Measurements from ENCODE around the gene TMEM258.
A peak's percentile ranks its signal among the peaks of the same experiment; 100 is the strongest.

The TMEM258 gene

DNA sequence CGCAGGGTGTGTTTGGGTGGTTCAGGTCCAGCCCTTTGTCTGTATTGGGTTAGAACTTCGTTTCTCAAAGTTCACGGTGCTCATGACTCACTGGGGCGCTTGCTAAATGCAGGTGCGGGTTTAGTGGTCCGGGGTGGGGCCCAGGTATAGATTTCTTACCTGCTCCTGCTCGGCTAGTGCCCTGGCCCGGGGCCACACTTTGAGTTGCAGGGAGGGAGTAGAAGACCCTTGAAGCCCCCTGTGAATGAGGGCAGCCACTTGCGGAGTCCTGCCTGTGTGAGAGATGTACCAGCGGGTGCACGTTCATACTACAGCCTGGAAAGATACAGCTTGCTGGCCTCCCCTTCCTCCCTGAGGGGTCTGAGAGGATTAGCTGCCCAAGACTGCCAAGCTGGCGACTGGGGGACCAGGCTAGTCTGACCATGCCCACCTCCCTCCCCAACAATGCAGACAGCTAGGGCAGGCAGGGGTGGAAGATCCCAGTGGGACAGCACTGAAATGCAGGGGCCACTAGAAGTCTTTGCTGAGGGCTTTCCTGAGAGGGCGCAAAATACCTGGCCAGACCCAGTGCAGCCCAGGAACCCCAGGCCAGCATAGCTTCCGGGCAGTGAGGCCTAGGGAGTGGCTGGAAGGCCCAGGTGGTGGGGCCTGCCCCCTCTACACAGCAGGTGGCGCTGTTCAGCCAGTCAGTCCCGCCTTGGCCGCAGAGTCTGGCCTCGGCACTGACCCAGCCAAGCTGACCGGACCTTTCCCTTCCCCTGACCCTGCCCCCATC is 45.0 kb downstream of the TMEM258 start:
- peak; percentile 71 to 79 for DNase-seq (ENCODE audit: low read depth in 2 of 2)
- TF ChIP-seq, protein P1, sequence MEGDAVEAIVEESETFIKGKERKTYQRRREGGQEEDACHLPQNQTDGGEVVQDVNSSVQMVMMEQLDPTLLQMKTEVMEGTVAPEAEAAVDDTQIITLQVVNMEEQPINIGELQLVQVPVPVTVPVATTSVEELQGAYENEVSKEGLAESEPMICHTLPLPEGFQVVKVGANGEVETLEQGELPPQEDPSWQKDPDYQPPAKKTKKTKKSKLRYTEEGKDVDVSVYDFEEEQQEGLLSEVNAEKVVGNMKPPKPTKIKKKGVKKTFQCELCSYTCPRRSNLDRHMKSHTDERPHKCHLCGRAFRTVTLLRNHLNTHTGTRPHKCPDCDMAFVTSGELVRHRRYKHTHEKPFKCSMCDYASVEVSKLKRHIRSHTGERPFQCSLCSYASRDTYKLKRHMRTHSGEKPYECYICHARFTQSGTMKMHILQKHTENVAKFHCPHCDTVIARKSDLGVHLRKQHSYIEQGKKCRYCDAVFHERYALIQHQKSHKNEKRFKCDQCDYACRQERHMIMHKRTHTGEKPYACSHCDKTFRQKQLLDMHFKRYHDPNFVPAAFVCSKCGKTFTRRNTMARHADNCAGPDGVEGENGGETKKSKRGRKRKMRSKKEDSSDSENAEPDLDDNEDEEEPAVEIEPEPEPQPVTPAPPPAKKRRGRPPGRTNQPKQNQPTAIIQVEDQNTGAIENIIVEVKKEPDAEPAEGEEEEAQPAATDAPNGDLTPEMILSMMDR (IDR thresholded peaks at IDR 0.05; ENCODE audit: low read depth, low read length), result peak; percentile 95
- H3K4me3 ChIP-seq (replicated peaks in 1 of 2; ENCODE audit: low read depth in 2 of 2, low read length in 2 of 2), result no peak overlapping the region

DNA sequence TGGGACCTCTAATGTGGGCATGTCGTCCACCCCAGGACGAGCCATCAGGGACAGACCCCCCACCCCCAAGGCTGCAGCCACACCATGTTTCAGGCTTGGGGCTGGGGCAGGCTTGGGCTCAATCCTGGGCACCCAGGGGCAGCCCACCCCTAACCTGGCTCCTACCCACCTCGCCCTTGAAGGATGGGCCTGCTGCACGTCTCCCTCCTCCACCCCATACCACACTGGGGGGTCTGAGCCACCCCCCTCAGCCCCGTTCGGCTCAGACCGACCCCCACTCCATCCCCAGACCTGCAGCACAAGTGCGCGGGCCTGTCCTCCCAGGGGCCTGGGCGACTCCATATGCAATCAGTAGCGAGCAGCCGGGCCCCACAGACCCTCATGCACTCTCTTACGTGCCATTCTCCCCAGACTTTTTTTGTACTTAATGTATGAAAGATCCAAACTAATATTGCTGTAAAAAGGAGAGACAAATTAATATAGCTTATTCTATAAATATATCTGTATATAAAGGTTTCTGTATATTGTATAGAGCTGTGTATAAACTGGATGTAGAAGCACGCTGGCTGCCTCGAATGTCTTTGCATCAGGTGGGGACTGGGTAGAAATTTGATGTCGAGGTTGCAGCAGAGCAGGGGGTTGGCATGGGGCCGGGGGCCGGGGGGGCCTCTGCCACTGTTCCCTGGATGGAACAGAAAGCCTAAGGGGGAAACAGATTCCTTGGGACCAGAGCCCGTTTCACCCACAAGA is 45.8 kb downstream of the TMEM258 start:
- TF ChIP-seq, protein P1 (IDR thresholded peaks at IDR 0.05; ENCODE audit: low read depth, low read length), result no peak
- no peak overlapping the region for H3K4me3 ChIP-seq (replicated peaks in 1 of 2; ENCODE audit: low read depth in 2 of 2, low read length in 2 of 2)
- DNase-seq (ENCODE audit: low read depth in 2 of 2), result no peak

DNA sequence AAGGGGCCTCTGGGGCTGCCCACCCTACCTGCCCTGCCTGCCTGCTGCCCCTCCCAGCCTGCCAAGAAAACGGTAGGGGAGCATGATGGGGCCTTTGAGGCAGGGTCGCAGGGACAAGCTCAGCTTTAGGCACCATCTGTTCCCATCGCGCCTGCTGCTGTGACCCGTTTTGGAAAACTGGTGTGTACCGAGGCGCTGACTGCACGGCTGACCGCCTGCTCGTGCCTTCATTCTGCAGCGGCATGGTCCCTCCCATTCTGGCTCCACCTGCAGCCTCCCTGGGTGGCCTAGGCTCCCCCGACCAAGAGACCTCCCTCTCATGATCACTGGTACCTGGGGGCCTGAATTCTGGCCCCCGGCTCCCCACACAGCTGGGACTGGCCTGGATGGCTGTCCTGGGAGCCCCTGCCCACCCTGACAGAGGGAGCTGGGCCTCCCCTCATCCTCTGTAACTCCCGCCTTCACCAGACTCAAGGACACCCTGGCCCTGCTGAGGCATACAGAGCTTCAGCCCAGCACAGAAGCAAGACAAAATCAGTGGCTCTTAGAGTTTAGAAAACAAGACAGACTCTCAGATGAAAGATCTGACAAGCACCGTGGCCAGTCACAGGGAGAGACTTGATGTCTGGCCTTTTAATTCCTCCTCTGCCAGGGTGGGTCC is 46.5 kb downstream of the TMEM258 start:
- DNase-seq (ENCODE audit: low read depth in 2 of 2), result no peak
- TF ChIP-seq, protein P1 (IDR thresholded peaks at IDR 0.05; ENCODE audit: low read depth, low read length), result no peak
- no peak overlapping the region for H3K4me3 ChIP-seq (replicated peaks in 1 of 2; ENCODE audit: low read depth in 2 of 2, low read length in 2 of 2)

DNA sequence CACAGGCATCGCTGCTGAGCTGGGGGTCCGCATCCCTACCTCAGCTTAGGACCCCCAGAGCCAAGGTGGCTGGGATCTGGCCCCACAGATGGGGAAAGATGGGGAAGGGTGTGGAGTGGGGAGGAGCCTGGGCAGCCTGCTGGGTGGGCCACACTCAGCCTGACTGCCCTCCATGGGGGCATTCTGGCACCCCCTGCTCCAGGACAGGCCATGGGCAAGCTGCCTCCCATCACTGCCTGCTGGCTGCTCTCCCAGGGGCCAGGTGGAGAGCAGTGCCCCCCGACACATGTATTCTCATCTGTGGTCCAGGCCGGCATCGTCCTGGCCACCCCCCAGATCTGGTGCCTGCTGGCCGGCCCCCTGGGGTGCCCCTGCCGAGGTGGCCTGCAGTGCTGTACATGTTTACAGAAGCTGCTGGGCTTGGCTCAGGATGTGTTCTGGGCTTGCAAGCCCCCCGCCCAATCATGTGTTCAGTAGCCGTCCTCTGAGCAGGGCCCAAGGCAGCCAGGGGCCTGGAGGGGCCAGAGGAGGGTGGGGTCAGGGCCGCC is 47.7 kb downstream of the TMEM258 start:
- H3K4me3 ChIP-seq (replicated peaks in 1 of 2; ENCODE audit: low read depth in 2 of 2, low read length in 2 of 2), result no peak overlapping the region
- TF ChIP-seq, protein P1 (IDR thresholded peaks at IDR 0.05; ENCODE audit: low read depth, low read length), result no peak
- no peak for DNase-seq (ENCODE audit: low read depth in 2 of 2)

DNA sequence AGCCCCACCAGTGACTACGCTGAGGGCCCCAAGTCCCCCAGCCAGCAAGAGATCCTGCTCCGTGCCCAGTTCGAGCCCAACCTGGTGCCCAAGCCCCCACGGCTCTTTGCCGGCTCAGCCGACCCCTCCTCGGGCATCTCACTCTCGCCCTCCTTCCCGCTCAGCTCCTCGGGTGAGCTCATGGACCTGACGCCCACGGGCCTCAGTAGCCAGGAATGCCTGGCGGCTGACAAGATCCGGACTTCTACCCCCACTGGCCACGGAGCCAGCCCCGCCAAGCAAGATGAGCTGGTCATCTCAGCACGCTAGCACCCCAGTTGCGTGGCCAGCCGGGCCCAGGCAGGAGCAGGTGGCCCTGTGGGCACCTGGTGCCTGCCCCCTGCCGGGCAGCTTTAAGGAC is 48.2 kb downstream of the TMEM258 start:
- TF ChIP-seq, protein P1 (IDR thresholded peaks at IDR 0.05; ENCODE audit: low read depth, low read length), result no peak
- H3K4me3 ChIP-seq (replicated peaks in 1 of 2; ENCODE audit: low read depth in 2 of 2, low read length in 2 of 2), result no peak overlapping the region
- no peak for DNase-seq (ENCODE audit: low read depth in 2 of 2)

DNA sequence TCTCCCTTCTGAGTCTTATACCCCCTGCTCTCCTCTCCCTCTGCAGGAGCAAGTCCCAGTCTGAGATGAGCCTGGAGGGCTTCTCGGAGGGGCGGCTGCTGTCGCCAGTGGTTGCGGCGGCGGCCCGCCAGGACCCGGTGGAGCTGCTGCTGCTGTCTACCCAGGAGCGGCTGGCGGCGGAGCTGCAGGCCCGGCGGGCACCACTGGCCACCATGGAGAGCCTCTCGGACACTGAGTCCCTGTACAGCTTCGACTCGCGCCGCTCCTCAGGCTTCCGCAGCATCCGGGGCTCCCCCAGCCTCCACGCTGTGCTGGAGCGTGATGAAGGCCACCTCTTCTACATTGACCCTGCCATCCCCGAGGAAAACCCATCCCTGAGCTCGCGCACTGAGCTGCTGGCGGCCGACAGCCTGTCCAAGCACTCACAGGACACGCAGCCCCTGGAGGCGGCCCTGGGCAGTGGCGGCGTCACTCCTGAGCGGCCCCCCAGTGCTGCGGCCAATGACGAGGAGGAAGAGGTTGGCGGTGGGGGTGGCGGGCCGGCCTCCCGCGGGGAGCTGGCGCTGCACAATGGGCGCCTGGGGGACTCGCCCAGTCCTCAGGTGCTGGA is 48.8 kb downstream of the TMEM258 start:
- H3K4me3 ChIP-seq (replicated peaks in 1 of 2; ENCODE audit: low read depth in 2 of 2, low read length in 2 of 2), result no peak overlapping the region
- TF ChIP-seq, protein P1 (IDR thresholded peaks at IDR 0.05; ENCODE audit: low read depth, low read length), result no peak
- no peak for DNase-seq (ENCODE audit: low read depth in 2 of 2)

Data from cardiac fibroblast (primary cell).